Testis (tissue), 3 donors: ENCODE measurements around the gene DNM1L. TPM values are rescaled to one million over a fixed set of nuclear protein-coding genes. Genes with fewer than 3 reads are reported as not detected.

Experiments used
- DNase-seq: peaks from one replicate; pipeline ENCODE4 v3.0.0-alpha.2; 2019
- H3K27ac ChIP-seq, 2 donors: fragments of 200-600 bp; sonication (generic); one replicate each; pipeline ENCODE4 v1.5.1; 2019
- H3K27me3 ChIP-seq: fragments of 200-600 bp; sonication (generic); one replicate; pipeline ENCODE4 v1.5.1; 2019
- H3K36me3 ChIP-seq: fragments of 200-600 bp; sonication (generic); one replicate; pipeline ENCODE4 v1.5.1; 2017; ENCODE audit warnings: low read depth; ENCODE audit errors: missing control alignments
- H3K4me1 ChIP-seq: fragments of 200-600 bp; sonication (generic); one replicate; pipeline ENCODE4 v1.5.1; 2019
- H3K4me3 ChIP-seq, 2 donors: fragments of 200-600 bp; sonication (generic); one replicate each; pipeline ENCODE4 v1.5.1; 2017 to 2019
- H3K9me3 ChIP-seq: fragments of 200-600 bp; sonication (generic); one replicate; pipeline ENCODE4 v1.5.1; 2017
- POLR2A ChIP-seq: fragments of 450-650 bp; IDR thresholded peaks from one replicate; pipeline ENCODE4 v1.6.1; 2017; ENCODE audit warnings: antibody characterized with exemption, mild to moderate bottlenecking, moderate library complexity
- WGBS, 2 donors: methylation state at CpG; one replicate each; pipeline ENCODE4 v1.1.5; 2018; 5-methylcytosine and 5-hydroxymethylcytosine counted together
- intact Hi-C: fragments of 100-400 bp; cut with DNase I; formaldehyde crosslinking; loops from one replicate; pipeline ENCODE4 v1.15.1; 2023; ENCODE audit warnings: low total_unique reads
- polyA plus RNA-seq: library from polyadenylated mRNA; stranded (reverse); fragments of 350-450 nt; fragmentation: Illumina TruSeq; extraction: RNeasy Lipid Tissue Mini Kit (QIAGEN cat#74804); gene quantifications from one replicate; pipeline ENCODE4 v1.2.3, GENCODE V29; 2014; ENCODE audit warnings: low read depth, low replicate concordance; ENCODE audit not compliant: insufficient read depth
- total RNA-seq, 2 donors: library from RNA; depleted of rRNA; stranded (reverse); fragments of >200 nt; gene quantifications; one replicate each; pipeline ENCODE4 v1.2.3, GENCODE V29; 2016
- TF ChIP-seq, protein P1 (sequence below), 3 experiments: fragments of 450-650 bp in 2 of 3; fragments of 200-600 bp in 1 of 3; sonication (generic) in 1 of 3; IDR thresholded peaks; one replicate each; pipeline ENCODE4 v1.5.1; 2016 to 2019; ENCODE audit warnings: antibody characterized with exemption in 3 of 3, mild to moderate bottlenecking in 2 of 3, moderate library complexity in 1 of 3

Gene DNM1L
- total and polyA plus RNA-seq, 3 donors from 2014 or later: 64.9 to 92.4 (median 75.5) TPM

- intact Hi-C loops: no loop called here
- H3K4me3 ChIP-seq: no peak overlapping the region
- TF ChIP-seq, protein P1, sequence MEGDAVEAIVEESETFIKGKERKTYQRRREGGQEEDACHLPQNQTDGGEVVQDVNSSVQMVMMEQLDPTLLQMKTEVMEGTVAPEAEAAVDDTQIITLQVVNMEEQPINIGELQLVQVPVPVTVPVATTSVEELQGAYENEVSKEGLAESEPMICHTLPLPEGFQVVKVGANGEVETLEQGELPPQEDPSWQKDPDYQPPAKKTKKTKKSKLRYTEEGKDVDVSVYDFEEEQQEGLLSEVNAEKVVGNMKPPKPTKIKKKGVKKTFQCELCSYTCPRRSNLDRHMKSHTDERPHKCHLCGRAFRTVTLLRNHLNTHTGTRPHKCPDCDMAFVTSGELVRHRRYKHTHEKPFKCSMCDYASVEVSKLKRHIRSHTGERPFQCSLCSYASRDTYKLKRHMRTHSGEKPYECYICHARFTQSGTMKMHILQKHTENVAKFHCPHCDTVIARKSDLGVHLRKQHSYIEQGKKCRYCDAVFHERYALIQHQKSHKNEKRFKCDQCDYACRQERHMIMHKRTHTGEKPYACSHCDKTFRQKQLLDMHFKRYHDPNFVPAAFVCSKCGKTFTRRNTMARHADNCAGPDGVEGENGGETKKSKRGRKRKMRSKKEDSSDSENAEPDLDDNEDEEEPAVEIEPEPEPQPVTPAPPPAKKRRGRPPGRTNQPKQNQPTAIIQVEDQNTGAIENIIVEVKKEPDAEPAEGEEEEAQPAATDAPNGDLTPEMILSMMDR (IDR thresholded peaks at IDR 0.05): no peak
- no peak for TF ChIP-seq POLR2A
- no peak for DNase-seq
- H3K4me1 ChIP-seq: no peaks in the 10 kb centered on the region
- no peaks in the 10 kb centered on the region for H3K36me3 ChIP-seq
- H3K27ac ChIP-seq: no peak overlapping the region
- H3K27me3 ChIP-seq: no peaks in the 10 kb centered on the region
- H3K9me3 ChIP-seq: no peaks in the 10 kb centered on the region
- WGBS, 2 donors: 52 to 85% methylated on average over 2 of the region's 2 CpGs
Measured at GRCh38 chr12:32650508-32650907, 28.6 kb upstream of the DNM1L start.

GRCh38 chr12:32651151-32651955, 27.7 kb upstream of the DNM1L start:
- Histone ChIP-seq H3K27ac (no peak overlapping the region), H3K4me1 (no peaks in the 10 kb centered on the region), H3K27me3 (no peaks in the 10 kb centered on the region), H3K36me3 (no peaks in the 10 kb centered on the region), H3K4me3 (no peak overlapping the region), H3K9me3 (no peaks in the 10 kb centered on the region)
- TF ChIP-seq, protein P1 (IDR thresholded peaks at IDR 0.05): no peak
- no peak for TF ChIP-seq POLR2A
- intact Hi-C loops: no loop called here
- DNase-seq: no peak
- 98% methylated on average over 5 of the region's 5 CpGs for WGBS, 2 donors

GRCh38 chr12:32651956-32652210, 27.2 kb upstream of the DNM1L start:
- Histone ChIP-seq H3K4me1 (no peaks in the 10 kb centered on the region), H3K4me3 (no peak overlapping the region), H3K27ac (no peak overlapping the region), H3K36me3 (no peaks in the 10 kb centered on the region), H3K9me3 (no peaks in the 10 kb centered on the region), H3K27me3 (no peaks in the 10 kb centered on the region)
- TF ChIP-seq, protein P1 (IDR thresholded peaks at IDR 0.05): no peak
- TF ChIP-seq POLR2A: no peak
- intact Hi-C loops: no loop called here
- DNase-seq: no peak
- 90 to 91% methylated on average over 4 of the region's 4 CpGs for WGBS, 2 donors

- Histone ChIP-seq H3K4me1 (no peaks in the 10 kb centered on the region), H3K36me3 (no peaks in the 10 kb centered on the region), H3K4me3 (no peak overlapping the region), H3K27me3 (no peaks in the 10 kb centered on the region), H3K27ac (no peak overlapping the region), H3K9me3 (no peaks in the 10 kb centered on the region)
- WGBS, 2 donors: 61 to 63% methylated on average over 6 of the region's 6 CpGs
- DNase-seq: no peak
- intact Hi-C loops: loop anchor here (10.0 kb wide), 1 partner anchor 215 kb away; no protein-coding TSS in a partner anchor
- no peak for TF ChIP-seq POLR2A
- TF ChIP-seq, protein P1 (IDR thresholded peaks at IDR 0.05): no peak
Measured at GRCh38 chr12:32659908-32660440, 19.1 kb upstream of the DNM1L start.

DNA sequence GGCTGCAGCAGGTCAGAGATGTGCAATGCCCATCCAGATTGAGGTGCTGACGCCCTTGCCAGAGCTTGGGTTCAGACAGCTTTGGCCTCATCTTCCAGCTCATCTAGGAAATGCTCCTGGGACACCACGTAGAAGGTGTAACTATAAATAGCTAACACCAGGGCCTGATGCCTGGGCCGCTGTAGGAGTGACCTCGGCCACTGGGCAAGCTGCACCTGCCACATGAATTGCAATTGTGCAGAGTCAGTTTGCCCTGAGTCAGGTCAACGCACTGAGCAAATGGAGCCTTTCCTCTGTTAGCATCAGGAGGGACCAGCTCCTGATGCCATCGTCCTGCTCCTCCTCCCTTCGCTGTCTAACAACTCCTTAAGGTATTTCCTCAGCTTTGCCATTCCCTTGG, 17.4 kb upstream of the DNM1L start:
- H3K4me3 ChIP-seq: no peak overlapping the region
- no peak for DNase-seq
- no peaks in the 10 kb centered on the region for H3K36me3 ChIP-seq
- intact Hi-C loops: loop anchor here (10.0 kb wide), 1 partner anchor 217 kb away; no protein-coding TSS in a partner anchor
- H3K27me3 ChIP-seq: no peaks in the 10 kb centered on the region
- no peaks in the 10 kb centered on the region for H3K9me3 ChIP-seq
- H3K27ac ChIP-seq: no peak overlapping the region
- 91 to 94% methylated on average over 3 to 7 of the region's 7 CpGs for WGBS, 2 donors
- TF ChIP-seq, protein P1 (IDR thresholded peaks at IDR 0.05): no peak
- TF ChIP-seq POLR2A: no peak
- H3K4me1 ChIP-seq: no peaks in the 10 kb centered on the region
